NCI-H82 (cell line): Measurements from ENCODE around the gene BRPF3.

Source experiments
- DNase-seq: peaks from one replicate; lab custom pipeline; 2025; lab: John Stamatoyannopoulos, UW

BRPF3 gene

DNA sequence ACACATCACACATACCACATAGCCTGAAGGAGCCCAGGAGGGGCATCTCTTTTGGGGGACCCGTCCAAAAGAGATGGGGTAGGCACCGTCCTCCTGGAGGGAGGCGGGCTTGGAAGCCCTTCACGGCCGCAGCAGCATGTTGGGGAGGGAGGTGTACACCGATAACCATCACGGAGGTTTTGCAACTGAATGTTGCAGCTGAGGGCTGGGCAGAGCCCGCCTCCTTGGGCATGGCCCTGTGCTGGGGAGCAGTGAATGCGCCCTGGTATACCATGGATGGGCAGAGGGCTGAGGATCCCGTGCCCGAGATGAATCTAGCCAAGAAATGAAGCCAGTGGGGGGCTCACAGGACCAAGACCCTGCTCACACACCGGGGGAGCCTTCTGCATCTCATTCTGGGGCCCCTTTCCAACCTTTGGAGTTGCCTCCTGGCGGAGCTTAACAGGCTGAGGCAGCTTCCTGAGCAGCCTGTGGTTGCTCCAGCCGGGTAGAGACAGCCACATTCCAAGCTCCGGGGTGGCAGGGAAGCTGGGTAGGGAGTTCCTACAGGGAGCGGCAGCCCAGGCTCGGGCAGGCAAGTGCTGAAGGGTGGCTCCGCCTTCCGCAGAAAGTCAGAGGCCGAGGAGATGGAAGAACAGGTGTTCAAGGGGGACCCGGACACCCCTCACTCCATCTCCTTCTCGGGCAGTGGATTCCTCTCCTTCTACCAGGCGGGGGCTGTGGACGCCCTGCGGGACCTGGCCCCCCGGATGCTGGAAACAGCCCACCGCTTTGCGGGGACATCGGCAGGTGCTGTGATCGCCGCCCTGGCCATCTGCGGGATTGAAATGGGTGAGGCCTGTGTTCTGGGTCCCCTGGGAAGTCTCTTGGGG is 73.5 kb downstream of the BRPF3 start, which contains the start of gene PNPLA1:
PNPLA1 (plus strand) TSS at position 227 of the 872 bp plus-strand sequence; CDS start at position 627, 400 bp downstream.
- no peak for DNase-seq

- DNase-seq = peak; percentile 82
These were observed 75.7 kb downstream of the BRPF3 start for GRCh38 chr6:36272234-36272633.

- no peak for DNase-seq
These were observed 76.5 kb downstream of the BRPF3 start for GRCh38 chr6:36273067-36273466.

DNA sequence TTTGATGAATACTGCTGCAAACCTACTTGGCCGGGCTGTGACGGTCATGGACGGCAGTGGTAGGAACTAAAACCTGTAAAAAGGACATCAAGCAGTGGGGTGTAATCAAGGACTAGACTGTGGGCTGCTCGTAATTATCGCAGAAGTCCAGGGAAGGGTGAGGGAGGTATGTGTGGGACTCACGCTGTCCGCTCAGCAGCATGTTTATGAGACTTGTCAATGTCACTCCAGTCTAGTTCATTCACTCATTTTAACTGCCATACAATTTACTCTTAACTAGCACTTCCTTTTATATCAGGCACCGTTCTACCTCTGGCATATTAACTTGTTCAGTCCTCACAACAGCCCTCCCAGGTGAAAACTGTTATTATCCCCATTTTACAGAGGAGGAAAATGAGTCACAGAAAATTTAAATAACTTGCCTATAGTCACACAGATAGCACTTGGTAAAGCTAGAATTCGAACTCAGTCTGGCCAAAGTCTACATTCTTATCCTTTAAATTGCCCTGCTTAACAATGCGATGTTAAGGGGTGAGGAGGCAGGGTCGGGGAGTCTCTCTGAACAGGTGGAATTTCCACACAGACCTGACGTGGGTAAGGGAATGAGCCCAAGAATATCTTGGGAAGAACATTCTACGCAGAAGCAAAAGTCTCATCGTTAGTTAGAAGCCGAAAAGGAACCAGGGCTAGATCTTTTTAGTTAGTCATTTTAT is 77.4 kb downstream of the BRPF3 start:
- DNase-seq = no peak

DNA sequence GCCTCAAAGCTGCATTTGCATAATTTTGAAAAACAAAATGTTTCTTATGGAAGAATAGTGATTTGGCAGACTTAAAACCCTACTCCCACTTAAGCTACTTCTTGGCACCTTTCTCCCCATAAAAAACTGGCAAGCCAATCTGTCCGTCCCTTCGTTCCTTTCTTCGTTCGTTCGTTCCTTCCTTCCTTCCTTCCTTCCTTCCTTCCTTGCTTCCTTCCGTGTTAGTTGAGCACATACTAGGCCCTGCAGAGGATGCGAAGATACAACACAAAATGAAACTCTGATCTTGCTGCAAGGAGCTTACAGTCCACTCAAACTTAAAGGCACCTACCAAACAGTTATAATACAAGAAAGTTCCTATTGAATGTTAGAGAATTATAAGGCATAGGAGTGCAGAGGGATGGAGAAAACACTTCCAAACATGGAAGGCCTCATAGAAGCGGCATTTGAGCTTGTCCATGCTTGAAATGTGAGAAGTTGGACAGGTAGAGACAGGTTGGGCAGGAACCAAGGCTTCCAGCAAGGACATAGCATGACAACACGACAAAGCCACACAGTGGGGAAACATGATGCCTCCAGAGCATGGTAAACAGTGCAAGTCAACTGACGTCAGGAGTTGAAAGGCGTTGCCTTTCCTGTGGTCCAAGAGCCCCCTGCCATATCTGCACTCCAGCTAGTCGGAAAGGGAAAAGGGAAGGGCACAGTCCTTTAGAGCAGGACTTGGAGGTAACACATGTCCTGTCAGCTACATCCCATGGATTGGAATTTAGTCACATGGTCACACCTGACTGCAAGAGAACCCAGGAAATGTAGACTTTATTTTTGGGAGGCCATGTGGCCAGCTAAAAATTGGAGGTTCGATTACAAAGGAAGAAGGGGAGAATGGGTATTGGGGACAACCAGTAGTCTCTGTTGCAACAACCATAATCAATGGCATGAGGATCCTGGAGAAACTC is 80.3 kb downstream of the BRPF3 start:
- DNase-seq = no peak

- no peak for DNase-seq
These were observed 81.5 kb downstream of the BRPF3 start for GRCh38 chr6:36277946-36278470.

- DNase-seq = no peak
These were observed 83.9 kb downstream of the BRPF3 start for GRCh38 chr6:36280467-36280866.

GRCh38 chr6:36280983-36281382 is 84.4 kb downstream of the BRPF3 start:
- no peak for DNase-seq
